K562 (cell line): ENCODE data around the gene CHD6. TPM values are rescaled to one million over a fixed set of nuclear protein-coding genes. Genes with fewer than 3 reads are reported as not detected.
A peak's percentile ranks its signal among the peaks of the same experiment; 100 is the strongest.

Experiments used
- ATAC-seq: fragments of 200-7000 bp; cut with Tn5 transposase; 3 replicates; pipeline ENCODE4 v1.9.1; 2020; ENCODE audit warnings: moderate library complexity
- BruUV-seq: library from RNA; stranded (reverse); fragments of 400-500 nt; replicated peaks from 2 replicates; lab custom pipeline; 2021; lab: Mats Ljungman, UMichigan
- CTCF ChIA-PET: fragments of 300-600 bp; formaldehyde crosslinking; extraction: SDS; loops from one replicate; lab custom pipeline; 2021; ENCODE audit warnings: low intra/inter-chr PET ratio; lab: Yijun Ruan, JAX
- POLR2A ChIA-PET: fragments of 300-600, 350-650 bp; sonication (Branson Sonifier 250); formaldehyde crosslinking; extraction: SDS; loops from one replicate; lab custom pipeline; 2021; ENCODE audit warnings: antibody characterized with exemption, inconsistent platforms; lab: Yijun Ruan, JAX
- DNase-seq, 4 experiments: peaks; one replicate each; pipeline versions ENCODE4 v3.0.0 to v3.0.0-alpha.2; 2011 to 2018; ENCODE audit warnings: low spot score in 3 of 4, mixed read lengths in 3 of 4; ENCODE audit errors: extremely low read depth in 1 of 4
- FAIRE-seq: peaks from 2 replicates; lab custom pipeline; 2011; peaks lifted over from hg19 to GRCh38; lab: Jason Lieb, UNC
- H2AFZ ChIP-seq: 2 replicates; pipeline ENCODE4 v1.6.0; 2011; ENCODE audit warnings: low read depth, low read length, control low read depth, inconsistent platforms
- H3K27ac ChIP-seq: fragments of 200-600 bp; 3 replicates; pipeline ENCODE4 v1.8.0; 2011; ENCODE audit warnings: low read depth, mild to moderate bottlenecking, control low read depth, inconsistent platforms, low read length, moderate library complexity, mixed read lengths; ENCODE audit errors: extremely low read depth
- H3K27me3 ChIP-seq, 2 experiments: fragments of 300-600 bp in 1 of 2; 2 replicates in 1 of 2; 3 replicates in 1 of 2; pipeline versions ENCODE4 v1.6.0 to v1.8.0; 2011; ENCODE audit warnings: inconsistent platforms in 2 of 2, low read length in 2 of 2, mild to moderate bottlenecking in 1 of 2, mixed read lengths in 1 of 2, moderate library complexity in 1 of 2; ENCODE audit not compliant: control insufficient read depth in 2 of 2, insufficient read depth in 2 of 2
- H3K36me3 ChIP-seq: fragments of 300-600 bp; 3 replicates; pipeline ENCODE4 v1.8.0; 2011; ENCODE audit warnings: mild to moderate bottlenecking, low read length, inconsistent platforms; ENCODE audit not compliant: control insufficient read depth, insufficient read depth
- H3K4me1 ChIP-seq, 2 experiments: fragments of 200-600 bp in 1 of 2; replicated peaks in 1 of 2; 2 replicates in 1 of 2; 3 replicates in 1 of 2; pipeline versions ENCODE4 v1.5.1 to v1.8.0; 2011; ENCODE audit warnings: inconsistent platforms in 2 of 2, low read length in 2 of 2, mild to moderate bottlenecking in 1 of 2, mixed read lengths in 1 of 2, moderate library complexity in 1 of 2; ENCODE audit not compliant: control insufficient read depth in 2 of 2, insufficient read depth in 2 of 2
- H3K4me2 ChIP-seq: 2 replicates; pipeline ENCODE4 v1.6.1; 2011; ENCODE audit warnings: low read length, control low read depth, inconsistent platforms, mixed read lengths; ENCODE audit not compliant: insufficient read depth
- H3K4me3 ChIP-seq: fragments of 200-600 bp; sonication (generic), shearing (Covaris generic); 2 replicates; pipeline ENCODE4 v1.5.1; 2016; ENCODE audit warnings: control low read depth, inconsistent platforms
- H3K79me2 ChIP-seq: fragments of 200-600 bp; 3 replicates; pipeline ENCODE4 v1.8.0; 2011; ENCODE audit warnings: low read length, inconsistent platforms; ENCODE audit not compliant: control insufficient read depth, insufficient read depth
- H3K9ac ChIP-seq, 2 experiments: 2 replicates each; pipeline versions ENCODE4 v1.6.0 to v1.6.1; 2011; ENCODE audit warnings: low read depth in 2 of 2, low read length in 2 of 2, control low read depth in 1 of 2, inconsistent platforms in 1 of 2, mild to moderate bottlenecking in 1 of 2, mixed read lengths in 1 of 2; ENCODE audit not compliant: insufficient read depth in 1 of 2
- H3K9me1 ChIP-seq: one replicate; pipeline ENCODE4 v1.6.0; 2011; ENCODE audit warnings: inconsistent platforms, mild to moderate bottlenecking, low read length, moderate library complexity; ENCODE audit not compliant: control insufficient read depth, insufficient read depth
- H3K9me3 ChIP-seq: replicated peaks from 2 replicates; pipeline ENCODE4 v1.5.1; 2011; ENCODE audit warnings: low read depth, low read length, inconsistent platforms; ENCODE audit not compliant: control insufficient read depth, insufficient read depth
- H4K20me1 ChIP-seq: replicated peaks from 2 replicates; pipeline ENCODE4 v1.6.1; 2011; ENCODE audit warnings: low read length, inconsistent platforms, mixed read lengths; ENCODE audit not compliant: control insufficient read depth, insufficient read depth
- C11orf30 ChIP-seq: fragments of 450-650 bp; IDR thresholded peaks from 2 replicates; pipeline ENCODE4 v1.6.1; 2016; ENCODE audit warnings: low read depth, mild to moderate bottlenecking
- DDX20 ChIP-seq: fragments of 450-650 bp; IDR thresholded peaks from 2 replicates; pipeline ENCODE4 v1.6.1; 2016; ENCODE audit warnings: missing genetic modification characterization, low read depth, mild to moderate bottlenecking, missing compliant biosample characterization, moderate library complexity
- NEUROD1 ChIP-seq: fragments of 150-350 bp; IDR thresholded peaks from 2 replicates; pipeline ENCODE4 v1.6.1; 2014; ENCODE audit warnings: borderline replicate concordance, low read length, low read depth; ENCODE audit not compliant: partially characterized antibody
- RBFOX2 ChIP-seq: fragments of 200-400 bp; formaldehyde crosslinking; IDR thresholded peaks from 2 replicates; pipeline ENCODE4 v1.6.1; 2017; ENCODE audit warnings: low read depth, mild to moderate bottlenecking, low read length, moderate library complexity
- SP2 ChIP-seq: IDR thresholded peaks from 2 replicates; pipeline ENCODE4 v1.6.1; 2011; ENCODE audit warnings: mild to moderate bottlenecking, low read depth, low read length, moderate library complexity; ENCODE audit not compliant: poor library complexity, severe bottlenecking; ENCODE audit errors: extremely low read depth
- XRCC5 ChIP-seq: fragments of 200-400 bp; formaldehyde crosslinking; IDR thresholded peaks from 2 replicates; pipeline ENCODE4 v1.6.1; 2017; ENCODE audit warnings: low read depth, mild to moderate bottlenecking, low read length
- ZKSCAN1 ChIP-seq: fragments of 150-350 bp; IDR thresholded peaks from 2 replicates; pipeline ENCODE4 v1.6.1; 2016; ENCODE audit warnings: low read depth, low read length
- ZNF444 ChIP-seq: fragments of 250-450 bp; sonication (Bioruptor Pico); IDR thresholded peaks from 2 replicates; pipeline ENCODE4 v1.4.0; 2020; ENCODE audit warnings: mild to moderate bottlenecking, moderate library complexity
- ZSCAN29 ChIP-seq: fragments of 450-650 bp; IDR thresholded peaks from 2 replicates; pipeline ENCODE4 v1.6.1; 2017
- in situ Hi-C: fragments of 300-500 bp; cut with MboI; formaldehyde crosslinking; loops from 4 replicates; pipeline ENCODE4 v1.15.0; 2018; ENCODE audit warnings: inconsistent platforms, mixed read lengths
- intact Hi-C: fragments of 100-400 bp; cut with micrococcal nuclease; formaldehyde crosslinking; loops from 2 replicates; pipeline ENCODE4 v1.14.2; 2022
- polyA plus RNA-seq, 8 experiments: library from polyadenylated mRNA; depleted of rRNA in 4 of 8; stranded (reverse) in 5 of 8; unstranded in 3 of 8; fragments of >200 nt; fragmentation: Nextera tagmentation in 2 of 8; fragmentation: Illumina TruSeq in 1 of 8; extraction: Ambion mirVana in 2 of 8; extraction: Trizol in 1 of 8; gene quantifications; 2 replicates each; pipeline versions ENCODE4 v1.2.1 to v1.2.3, GENCODE V29; 2011 to 2014; ENCODE audit warnings: inconsistent platforms in 1 of 8, missing spikeins in 1 of 8
- total RNA-seq, 7 experiments: library from RNA; depleted of rRNA in 6 of 7; stranded (reverse); fragments of >200 nt in 6 of 7; fragmentation: Illumina TruSeq in 2 of 7; extraction: Trizol in 2 of 7; gene quantifications; 2 replicates each; pipeline versions ENCODE4 v1.2.1 to v1.2.3, GENCODE V29; 2011 to 2021; ENCODE audit warnings: low replicate concordance in 1 of 7
- TF ChIP-seq, protein P1 (sequence below): fragments of 150-350 bp; IDR thresholded peaks from 2 replicates; pipeline ENCODE4 v1.6.1; 2014; ENCODE audit warnings: low read depth, mild to moderate bottlenecking, low read length, borderline replicate concordance
- TF ChIP-seq, protein P2 (sequence below): fragments of 200-800 bp; sonication (Bioruptor generic); IDR thresholded peaks from 2 replicates; pipeline ENCODE4 v1.6.1; 2017; ENCODE audit warnings: missing genetic modification characterization, missing compliant biosample characterization

The CHD6 gene
- total and polyA plus RNA-seq, 9 of the 15 experiments (the other 6 are each of a cell fraction or from before 2014, with no cell fraction given): 3.9 to 24.2 (median 12.8) TPM

DNA sequence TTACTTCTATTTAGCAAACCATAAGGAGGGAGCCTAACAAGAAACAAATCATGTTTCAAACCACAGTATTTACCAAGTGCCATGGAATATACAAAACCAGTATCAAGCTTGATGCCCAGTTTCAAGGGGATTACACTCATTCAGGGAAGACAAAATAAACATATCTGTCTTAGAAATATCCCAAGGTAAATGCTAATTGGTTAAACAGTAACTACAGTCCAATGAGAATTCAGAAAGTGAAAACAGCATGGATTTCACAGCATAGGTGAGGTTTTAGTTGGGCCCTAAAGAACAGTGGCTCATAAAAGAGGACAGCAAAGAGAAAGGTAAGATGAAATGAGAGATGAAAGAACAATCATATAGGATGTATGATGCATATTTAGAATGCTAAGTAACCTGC, 110.3 kb downstream of the CHD6 start:
- CTCF ChIA-PET: no interaction called here
- no TSS peak for BruUV-seq
- no peak for ATAC-seq
- TF ChIP-seq RBFOX2: no peak
- no peak for TF ChIP-seq NEUROD1
- TF ChIP-seq ZNF444 (CRISPR knock-in tag): no peak
- no peak for TF ChIP-seq C11orf30
- TF ChIP-seq DDX20: no peak
- no peak for TF ChIP-seq XRCC5
- TF ChIP-seq ZKSCAN1: no peak
- TF ChIP-seq, protein P1, sequence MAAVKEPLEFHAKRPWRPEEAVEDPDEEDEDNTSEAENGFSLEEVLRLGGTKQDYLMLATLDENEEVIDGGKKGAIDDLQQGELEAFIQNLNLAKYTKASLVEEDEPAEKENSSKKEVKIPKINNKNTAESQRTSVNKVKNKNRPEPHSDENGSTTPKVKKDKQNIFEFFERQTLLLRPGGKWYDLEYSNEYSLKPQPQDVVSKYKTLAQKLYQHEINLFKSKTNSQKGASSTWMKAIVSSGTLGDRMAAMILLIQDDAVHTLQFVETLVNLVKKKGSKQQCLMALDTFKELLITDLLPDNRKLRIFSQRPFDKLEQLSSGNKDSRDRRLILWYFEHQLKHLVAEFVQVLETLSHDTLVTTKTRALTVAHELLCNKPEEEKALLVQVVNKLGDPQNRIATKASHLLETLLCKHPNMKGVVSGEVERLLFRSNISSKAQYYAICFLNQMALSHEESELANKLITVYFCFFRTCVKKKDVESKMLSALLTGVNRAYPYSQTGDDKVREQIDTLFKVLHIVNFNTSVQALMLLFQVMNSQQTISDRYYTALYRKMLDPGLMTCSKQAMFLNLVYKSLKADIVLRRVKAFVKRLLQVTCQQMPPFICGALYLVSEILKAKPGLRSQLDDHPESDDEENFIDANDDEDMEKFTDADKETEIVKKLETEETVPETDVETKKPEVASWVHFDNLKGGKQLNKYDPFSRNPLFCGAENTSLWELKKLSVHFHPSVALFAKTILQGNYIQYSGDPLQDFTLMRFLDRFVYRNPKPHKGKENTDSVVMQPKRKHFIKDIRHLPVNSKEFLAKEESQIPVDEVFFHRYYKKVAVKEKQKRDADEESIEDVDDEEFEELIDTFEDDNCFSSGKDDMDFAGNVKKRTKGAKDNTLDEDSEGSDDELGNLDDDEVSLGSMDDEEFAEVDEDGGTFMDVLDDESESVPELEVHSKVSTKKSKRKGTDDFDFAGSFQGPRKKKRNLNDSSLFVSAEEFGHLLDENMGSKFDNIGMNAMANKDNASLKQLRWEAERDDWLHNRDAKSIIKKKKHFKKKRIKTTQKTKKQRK: no peak
- no peak for TF ChIP-seq SP2
- TF ChIP-seq, protein P2, sequence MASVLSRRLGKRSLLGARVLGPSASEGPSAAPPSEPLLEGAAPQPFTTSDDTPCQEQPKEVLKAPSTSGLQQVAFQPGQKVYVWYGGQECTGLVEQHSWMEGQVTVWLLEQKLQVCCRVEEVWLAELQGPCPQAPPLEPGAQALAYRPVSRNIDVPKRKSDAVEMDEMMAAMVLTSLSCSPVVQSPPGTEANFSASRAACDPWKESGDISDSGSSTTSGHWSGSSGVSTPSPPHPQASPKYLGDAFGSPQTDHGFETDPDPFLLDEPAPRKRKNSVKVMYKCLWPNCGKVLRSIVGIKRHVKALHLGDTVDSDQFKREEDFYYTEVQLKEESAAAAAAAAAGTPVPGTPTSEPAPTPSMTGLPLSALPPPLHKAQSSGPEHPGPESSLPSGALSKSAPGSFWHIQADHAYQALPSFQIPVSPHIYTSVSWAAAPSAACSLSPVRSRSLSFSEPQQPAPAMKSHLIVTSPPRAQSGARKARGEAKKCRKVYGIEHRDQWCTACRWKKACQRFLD (CRISPR knock-in tag): no peak
- no peak for TF ChIP-seq ZSCAN29
- Histone ChIP-seq H3K4me3 (no peak overlapping the region), H3K9ac (no peak overlapping the region), H3K27ac (no peak overlapping the region), H3K9me3 (no peaks in the 10 kb centered on the region), H4K20me1 (no peaks in the 10 kb centered on the region), H3K4me2 (no peak overlapping the region), H3K4me1 (peaks cover 0 to 7% of the 10 kb centered on the region in 2 experiments; a peak in 2 of 5 replicates), H3K36me3 (peaks cover 15% of the 10 kb centered on the region), H3K9me1 (no peaks in the 10 kb centered on the region), H2AFZ (no peak overlapping the region), H3K27me3 (no peaks in the 10 kb centered on the region), H3K79me2 (no peaks in the 10 kb centered on the region)
- intact Hi-C loops (no loop called here), in situ Hi-C loops (no loop called here)
- peak; percentile 15 for FAIRE-seq
- no peak for DNase-seq
- POLR2A ChIA-PET: no interaction called here
